Measurements from ENCODE around the gene RNU7-1. TPM values are rescaled to one million over a fixed set of nuclear protein-coding genes. Genes with fewer than 3 reads are reported as not detected.

RNU7-1 gene
- polyA plus RNA-seq, 2 of the 4 experiments (the other 2 are of a cell fraction) = not detected

DNA sequence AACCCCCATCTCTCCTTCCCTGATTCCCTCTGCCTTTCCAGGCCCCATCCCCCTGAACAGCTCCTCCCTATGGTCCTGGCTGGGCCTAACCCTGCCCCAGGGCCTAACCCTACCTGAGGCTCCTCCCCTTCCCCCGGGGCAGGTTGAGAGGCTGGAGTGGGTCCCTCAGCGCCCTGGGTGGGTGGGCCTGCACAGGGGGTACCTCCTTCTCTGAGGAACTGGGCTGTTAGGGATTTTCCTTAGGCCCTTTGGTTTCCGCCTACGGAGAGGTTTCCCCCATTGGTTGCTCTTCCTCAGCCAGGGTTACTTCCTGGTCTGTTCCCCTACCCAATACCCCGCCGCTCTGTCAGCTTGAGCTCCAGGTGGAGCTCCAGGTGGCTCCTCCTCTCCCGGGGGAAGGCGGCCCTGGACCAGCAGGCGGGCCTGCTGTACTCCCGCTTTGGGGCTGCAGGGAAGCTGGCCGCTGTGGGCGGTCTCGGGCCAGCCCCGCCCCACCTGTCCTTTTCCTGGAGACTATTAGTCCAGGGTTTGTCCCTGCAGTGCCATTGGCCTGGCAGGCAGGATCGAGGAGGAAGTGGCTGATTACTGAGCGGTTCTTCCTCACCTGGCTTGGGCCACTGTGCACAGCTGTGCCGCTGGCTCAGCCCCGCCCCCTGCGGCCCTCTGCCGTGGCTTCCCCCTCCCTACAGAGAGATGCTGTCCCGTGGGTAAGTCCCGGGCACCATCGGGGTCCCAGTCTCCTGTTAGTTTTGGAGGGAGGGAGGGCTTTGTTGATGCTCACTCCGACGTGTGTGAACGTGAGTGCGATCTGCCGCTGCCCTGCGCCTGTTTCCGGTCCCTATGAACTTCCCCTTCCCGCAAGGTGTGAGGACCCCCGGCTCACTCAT, 2.7 kb downstream of the RNU7-1 start (continued):
- TF ChIP-seq, protein P1, sequence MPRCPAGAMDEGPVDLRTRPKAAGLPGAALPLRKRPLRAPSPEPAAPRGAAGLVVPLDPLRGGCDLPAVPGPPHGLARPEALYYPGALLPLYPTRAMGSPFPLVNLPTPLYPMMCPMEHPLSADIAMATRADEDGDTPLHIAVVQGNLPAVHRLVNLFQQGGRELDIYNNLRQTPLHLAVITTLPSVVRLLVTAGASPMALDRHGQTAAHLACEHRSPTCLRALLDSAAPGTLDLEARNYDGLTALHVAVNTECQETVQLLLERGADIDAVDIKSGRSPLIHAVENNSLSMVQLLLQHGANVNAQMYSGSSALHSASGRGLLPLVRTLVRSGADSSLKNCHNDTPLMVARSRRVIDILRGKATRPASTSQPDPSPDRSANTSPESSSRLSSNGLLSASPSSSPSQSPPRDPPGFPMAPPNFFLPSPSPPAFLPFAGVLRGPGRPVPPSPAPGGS (IDR thresholded peaks at IDR 0.05) = 0 out of 3 replicates have a peak, but pooled peaks have one; percentile 43
- TF ChIP-seq, protein P2, sequence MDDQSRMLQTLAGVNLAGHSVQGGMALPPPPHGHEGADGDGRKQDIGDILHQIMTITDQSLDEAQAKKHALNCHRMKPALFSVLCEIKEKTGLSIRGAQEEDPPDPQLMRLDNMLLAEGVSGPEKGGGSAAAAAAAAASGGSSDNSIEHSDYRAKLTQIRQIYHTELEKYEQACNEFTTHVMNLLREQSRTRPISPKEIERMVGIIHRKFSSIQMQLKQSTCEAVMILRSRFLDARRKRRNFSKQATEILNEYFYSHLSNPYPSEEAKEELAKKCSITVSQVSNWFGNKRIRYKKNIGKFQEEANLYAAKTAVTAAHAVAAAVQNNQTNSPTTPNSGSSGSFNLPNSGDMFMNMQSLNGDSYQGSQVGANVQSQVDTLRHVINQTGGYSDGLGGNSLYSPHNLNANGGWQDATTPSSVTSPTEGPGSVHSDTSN (IDR thresholded peaks at IDR 0.05) = peak; percentile 47; the same call in 1 of the 2 replicates
- TF ChIP-seq CBX2 (IDR thresholded peaks at IDR 0.05; ENCODE audit: borderline replicate concordance, low read depth) = no peak
- TF ChIP-seq, protein P3, sequence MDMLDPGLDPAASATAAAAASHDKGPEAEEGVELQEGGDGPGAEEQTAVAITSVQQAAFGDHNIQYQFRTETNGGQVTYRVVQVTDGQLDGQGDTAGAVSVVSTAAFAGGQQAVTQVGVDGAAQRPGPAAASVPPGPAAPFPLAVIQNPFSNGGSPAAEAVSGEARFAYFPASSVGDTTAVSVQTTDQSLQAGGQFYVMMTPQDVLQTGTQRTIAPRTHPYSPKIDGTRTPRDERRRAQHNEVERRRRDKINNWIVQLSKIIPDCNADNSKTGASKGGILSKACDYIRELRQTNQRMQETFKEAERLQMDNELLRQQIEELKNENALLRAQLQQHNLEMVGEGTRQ (IDR thresholded peaks at IDR 0.05) = no peak
- no peak for TF ChIP-seq MYC (IDR thresholded peaks at IDR 0.05; ENCODE audit: borderline replicate concordance, low read length)
- peak; percentile 32 to 33; a peak in 2 of 5 replicates for TF ChIP-seq JUN (IDR thresholded peaks at IDR 0.05)
- peak; percentile 74; the same call in 1 of the 2 replicates for TF ChIP-seq POLR2AphosphoS2 (conservative IDR thresholded peaks at IDR 0.05; ENCODE audit: low read length)
- TF ChIP-seq POLR2A (IDR thresholded peaks at IDR 0.05; ENCODE audit: low read length) = peak; percentile 94
- no peak for TF ChIP-seq MAFK (IDR thresholded peaks at IDR 0.05; ENCODE audit: partially characterized antibody)

DNA sequence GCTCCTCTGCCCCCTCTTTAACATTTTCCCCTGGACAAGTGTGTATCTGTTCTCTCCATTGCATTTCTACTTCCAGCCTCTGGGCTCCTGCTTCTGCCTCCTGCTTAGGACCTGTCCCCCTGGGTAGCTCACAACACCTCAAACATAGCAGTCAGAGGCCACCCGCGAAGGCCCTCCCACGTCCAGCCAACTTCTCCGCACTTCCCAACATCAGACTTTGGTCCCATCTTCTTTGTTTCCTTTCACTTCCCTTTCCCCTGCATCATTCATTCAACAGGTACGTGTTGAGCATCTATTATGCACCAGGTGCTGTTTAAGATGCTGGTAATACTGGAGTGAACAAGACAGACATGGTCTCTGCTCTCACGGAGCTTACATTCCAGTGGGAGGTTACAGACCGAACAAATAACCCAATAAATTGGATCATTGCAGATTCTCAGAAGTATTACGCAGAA, 3.3 kb downstream of the RNU7-1 start:
- DNase-seq (ENCODE audit: low read depth in 1 of 2, low spot score in 1 of 2) = no peak
- ChIA-PET POLR2A (interaction anchor here (0.6 to 6.1 kb wide), 9 partner anchors 9 to 133 kb away, joined by 3 to 174 read pairs (median 5); partner anchors contain the start of genes CDCA3, LPCAT3, SPSB2 and TPI1), CTCF (interaction anchor here (0.6 to 22.6 kb wide), 15 partner anchors 9 to 600 kb away, joined by 3 to 370 read pairs (median 5); partner anchors contain the start of genes ATN1, C1R, C1RL and EMG1)
- peak overlapping the region; percentile 88 for H3K4me2 ChIP-seq
- H3K27ac ChIP-seq = peak overlapping the region; percentile 80 to 90
- H3K4me3 ChIP-seq = peak overlapping the region; percentile 59
- no peak for ATAC-seq
- 45% methylated on average over 8 of the region's 8 CpGs for WGBS (ENCODE audit: missing lambda C conversion rate)
- TF ChIP-seq ZC3H11A (IDR thresholded peaks at IDR 0.05) (no peak), CEBPB (IDR thresholded peaks at IDR 0.05) (no peak)
- TF ChIP-seq, protein P4, sequence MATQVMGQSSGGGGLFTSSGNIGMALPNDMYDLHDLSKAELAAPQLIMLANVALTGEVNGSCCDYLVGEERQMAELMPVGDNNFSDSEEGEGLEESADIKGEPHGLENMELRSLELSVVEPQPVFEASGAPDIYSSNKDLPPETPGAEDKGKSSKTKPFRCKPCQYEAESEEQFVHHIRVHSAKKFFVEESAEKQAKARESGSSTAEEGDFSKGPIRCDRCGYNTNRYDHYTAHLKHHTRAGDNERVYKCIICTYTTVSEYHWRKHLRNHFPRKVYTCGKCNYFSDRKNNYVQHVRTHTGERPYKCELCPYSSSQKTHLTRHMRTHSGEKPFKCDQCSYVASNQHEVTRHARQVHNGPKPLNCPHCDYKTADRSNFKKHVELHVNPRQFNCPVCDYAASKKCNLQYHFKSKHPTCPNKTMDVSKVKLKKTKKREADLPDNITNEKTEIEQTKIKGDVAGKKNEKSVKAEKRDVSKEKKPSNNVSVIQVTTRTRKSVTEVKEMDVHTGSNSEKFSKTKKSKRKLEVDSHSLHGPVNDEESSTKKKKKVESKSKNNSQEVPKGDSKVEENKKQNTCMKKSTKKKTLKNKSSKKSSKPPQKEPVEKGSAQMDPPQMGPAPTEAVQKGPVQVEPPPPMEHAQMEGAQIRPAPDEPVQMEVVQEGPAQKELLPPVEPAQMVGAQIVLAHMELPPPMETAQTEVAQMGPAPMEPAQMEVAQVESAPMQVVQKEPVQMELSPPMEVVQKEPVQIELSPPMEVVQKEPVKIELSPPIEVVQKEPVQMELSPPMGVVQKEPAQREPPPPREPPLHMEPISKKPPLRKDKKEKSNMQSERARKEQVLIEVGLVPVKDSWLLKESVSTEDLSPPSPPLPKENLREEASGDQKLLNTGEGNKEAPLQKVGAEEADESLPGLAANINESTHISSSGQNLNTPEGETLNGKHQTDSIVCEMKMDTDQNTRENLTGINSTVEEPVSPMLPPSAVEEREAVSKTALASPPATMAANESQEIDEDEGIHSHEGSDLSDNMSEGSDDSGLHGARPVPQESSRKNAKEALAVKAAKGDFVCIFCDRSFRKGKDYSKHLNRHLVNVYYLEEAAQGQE (IDR thresholded peaks at IDR 0.05) = 0 out of 2 replicates have a peak, but pooled peaks have one; percentile 16
- TF ChIP-seq, protein P2 (IDR thresholded peaks at IDR 0.05) = no peak
- H3K9me3 ChIP-seq = no peaks in the 10 kb centered on the region
- no peak for FAIRE-seq
- peaks cover 33% of the 10 kb centered on the region for H3K4me1 ChIP-seq

DNA sequence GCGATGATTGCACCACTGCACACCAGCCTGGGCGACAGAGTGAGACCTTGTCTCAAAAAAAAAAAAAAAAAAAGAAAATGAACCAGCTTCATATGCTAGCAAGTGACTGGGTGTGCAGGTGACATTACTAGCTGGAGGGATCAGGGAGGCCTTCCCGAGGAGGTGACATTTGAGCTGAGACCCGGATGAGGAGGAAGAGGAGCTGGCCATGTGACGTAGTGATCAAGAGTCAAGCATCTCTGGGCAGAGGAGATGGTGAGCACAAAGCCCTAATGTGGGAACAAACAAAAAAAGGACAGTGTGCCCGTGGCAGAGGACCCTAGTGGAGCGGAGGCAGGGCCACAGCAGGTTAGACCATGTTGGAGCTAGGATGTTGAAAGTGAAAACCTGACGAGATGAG, 4.0 kb downstream of the RNU7-1 start:
- Histone ChIP-seq H3K4me2 (peak overlapping the region; percentile 88), H3K27ac (no peak overlapping the region), H3K4me1 (peaks cover 30% of the 10 kb centered on the region), H3K9me3 (no peaks in the 10 kb centered on the region), H3K4me3 (no peak overlapping the region)
- ATAC-seq (no peak), FAIRE-seq (no peak), DNase-seq (ENCODE audit: low read depth in 1 of 2, low spot score in 1 of 2) (no peak)
- CTCF ChIA-PET = interaction anchor here (0.6 to 22.6 kb wide), 9 partner anchors 10 to 599 kb away, joined by 3 to 370 read pairs (median 44); partner anchors contain the start of genes ATN1, C1RL, EMG1 and PHB2
- POLR2A ChIA-PET = interaction anchor here (1.9 to 6.1 kb wide), 2 partner anchors 15 to 71 kb away, joined by 5 to 174 read pairs; partner anchors contain the start of gene LPCAT3
- WGBS (ENCODE audit: missing lambda C conversion rate) = 90% methylated on average over 8 of the region's 8 CpGs
- no peak for TF ChIP-seq GATA3 (IDR thresholded peaks at IDR 0.05; ENCODE audit: borderline replicate concordance)
- TF ChIP-seq, protein P3 (IDR thresholded peaks at IDR 0.05) = no peak

All from A549 (cell line).